Fibroblast of the conjunctiva (primary cell): ENCODE measurements around the gene GRPEL1.
A peak's percentile ranks its signal among the peaks of the same experiment; 100 is the strongest.
"Not testable (repeated sequence)": the region's sequence is repeated elsewhere in the genome, so short reads cannot be mapped to it uniquely, and the experiment has no call there.

Experiments used
- DNase-seq: peaks from one replicate; pipeline ENCODE4 v3.0.0-alpha.2; 2010; ENCODE audit warnings: low read depth

The GRPEL1 gene

GRCh38 chr4:7092026-7092425, 24.2 kb upstream of the GRPEL1 start:
- DNase-seq: no peak

GRCh38 chr4:7089213-7089986, 21.5 kb upstream of the GRPEL1 start:
- no peak for DNase-seq

DNA sequence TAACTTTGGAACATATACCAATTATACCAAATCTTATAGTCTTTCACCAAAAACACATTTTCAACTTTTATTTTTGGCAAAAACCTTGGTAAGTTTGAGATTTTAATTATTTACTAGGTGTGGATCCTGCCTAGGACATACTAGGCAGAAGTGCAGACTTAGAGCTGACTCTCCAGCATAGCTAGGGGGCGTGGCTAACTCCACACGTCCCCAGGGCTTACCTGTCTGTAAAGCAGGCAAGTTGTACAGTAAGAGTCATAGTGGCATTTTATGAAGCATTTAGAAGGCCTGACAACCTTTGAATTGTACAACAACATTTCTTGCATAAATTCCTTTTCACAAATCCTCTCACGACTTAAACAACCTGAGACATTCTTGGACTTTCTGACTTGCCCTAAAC, 19.2 kb upstream of the GRPEL1 start:
- no peak for DNase-seq

GRCh38 chr4:7086384-7086783, 18.5 kb upstream of the GRPEL1 start:
- DNase-seq: no peak

GRCh38 chr4:7084564-7084961, 16.7 kb upstream of the GRPEL1 start:
- not testable (repeated sequence) for DNase-seq

- DNase-seq: no peak
Observed at GRCh38 chr4:7083597-7084563, 16.0 kb upstream of the GRPEL1 start.

GRCh38 chr4:7079909-7080308, 12.0 kb upstream of the GRPEL1 start:
- not testable (repeated sequence) for DNase-seq

GRCh38 chr4:7079483-7079882, 11.6 kb upstream of the GRPEL1 start:
- not testable (repeated sequence) for DNase-seq

GRCh38 chr4:7078025-7078424, 10.2 kb upstream of the GRPEL1 start:
- no peak for DNase-seq

DNA sequence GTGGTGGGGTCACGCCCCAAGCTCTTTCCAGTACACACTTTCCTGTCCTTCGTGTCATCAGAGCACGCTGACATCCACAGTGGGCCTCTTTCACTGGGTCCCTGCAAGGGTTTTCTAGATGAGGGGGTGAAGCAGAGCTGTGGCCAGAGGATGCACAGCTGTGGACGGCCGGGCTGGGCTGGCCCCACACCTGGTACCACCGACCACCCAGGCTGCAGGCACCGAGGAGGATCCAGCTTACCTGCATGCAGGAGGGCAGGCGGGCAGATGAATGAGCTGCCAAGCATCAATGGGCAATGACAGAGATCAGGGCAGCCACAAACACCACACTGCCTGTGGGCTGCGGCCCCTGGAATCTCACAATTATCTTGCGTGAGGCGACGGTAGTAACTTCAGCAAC, 9.5 kb upstream of the GRPEL1 start:
- DNase-seq: no peak

- DNase-seq: no peak
Observed at GRCh38 chr4:7076696-7077082, 8.8 kb upstream of the GRPEL1 start.

DNA sequence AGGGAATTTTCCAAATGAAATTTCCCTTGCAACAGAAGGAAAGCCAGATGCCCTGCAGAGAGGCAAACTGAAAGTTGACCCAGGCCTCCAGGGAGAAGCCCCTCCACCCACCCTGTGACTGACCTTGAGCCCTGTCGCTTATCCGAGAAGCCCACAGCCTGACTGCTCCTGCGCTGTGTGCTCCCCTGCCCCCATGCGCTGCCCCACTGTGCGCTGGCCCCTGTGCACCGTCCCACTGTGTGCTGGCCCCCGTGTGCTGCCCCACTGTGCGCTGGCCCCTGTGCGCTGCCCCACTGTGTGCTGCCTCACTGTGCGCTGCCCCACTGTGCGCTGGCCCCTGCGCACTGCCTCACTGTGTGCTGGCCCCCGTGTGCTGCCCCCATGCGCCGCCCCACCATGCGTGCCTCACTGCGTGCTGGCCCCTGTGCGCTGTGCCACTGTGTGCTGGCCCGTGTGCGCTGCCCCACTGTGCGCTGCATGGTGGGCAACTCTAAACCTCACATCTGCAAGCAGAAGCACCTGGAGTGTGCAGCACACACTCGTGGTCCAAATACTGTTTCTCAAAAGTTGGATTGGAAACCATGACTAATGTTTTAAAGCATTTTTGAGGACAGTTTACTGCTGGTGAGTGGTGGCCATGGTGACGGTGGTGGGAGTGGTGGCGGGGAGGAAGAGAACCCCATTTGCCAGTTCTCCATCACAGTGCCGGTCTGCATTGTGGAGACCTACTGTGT, 8.3 kb upstream of the GRPEL1 start:
- no peak for DNase-seq

GRCh38 chr4:7074426-7074825, 6.6 kb upstream of the GRPEL1 start:
- no peak for DNase-seq

DNA sequence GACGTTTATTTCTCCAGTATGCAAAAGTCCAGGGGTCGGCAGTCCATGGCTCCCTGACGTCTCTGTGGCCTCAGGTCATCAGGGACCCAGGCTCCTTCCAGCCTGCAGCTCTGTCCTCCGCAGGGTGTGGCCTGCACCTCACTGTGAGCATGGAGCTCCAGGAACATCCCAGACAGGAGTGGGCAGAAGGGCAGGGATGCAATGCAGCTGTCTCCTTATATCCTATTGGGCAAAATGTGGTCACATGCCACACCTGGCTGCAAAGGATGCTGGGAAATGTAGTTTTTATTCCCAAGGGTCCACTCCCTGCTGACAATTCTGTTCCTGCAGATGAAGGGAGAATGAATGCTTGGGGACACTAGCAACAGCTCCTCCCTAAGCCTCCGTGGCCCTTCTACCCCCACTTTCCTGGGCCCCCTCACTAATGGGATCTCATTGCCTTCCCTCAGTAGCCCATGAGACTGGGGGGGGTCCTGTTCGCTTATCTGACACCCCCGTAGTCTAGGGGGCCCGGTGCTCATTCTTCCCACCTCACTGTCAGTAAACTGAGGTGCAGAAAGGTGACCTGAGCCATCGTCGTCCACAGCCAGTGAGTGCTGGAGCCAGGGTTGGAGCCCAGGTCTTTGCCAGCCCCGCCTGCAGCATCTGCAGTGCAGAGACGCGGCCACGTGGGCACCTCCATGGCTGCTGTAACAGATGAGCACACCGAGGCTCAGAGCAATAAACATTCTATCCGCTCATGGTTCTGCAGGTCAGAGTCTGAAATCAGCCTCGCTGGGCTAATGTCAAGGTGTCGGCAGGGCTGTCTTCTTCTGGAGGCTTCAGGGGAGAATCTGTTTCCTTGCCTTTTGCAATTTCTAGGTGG, 5.9 kb upstream of the GRPEL1 start:
- no peak for DNase-seq

- no peak for DNase-seq
Observed at GRCh38 chr4:7073059-7073458, 5.2 kb upstream of the GRPEL1 start.

- DNase-seq: peak; percentile 37
Observed at GRCh38 chr4:7070729-7071511, 3.1 kb upstream of the GRPEL1 start.

DNA sequence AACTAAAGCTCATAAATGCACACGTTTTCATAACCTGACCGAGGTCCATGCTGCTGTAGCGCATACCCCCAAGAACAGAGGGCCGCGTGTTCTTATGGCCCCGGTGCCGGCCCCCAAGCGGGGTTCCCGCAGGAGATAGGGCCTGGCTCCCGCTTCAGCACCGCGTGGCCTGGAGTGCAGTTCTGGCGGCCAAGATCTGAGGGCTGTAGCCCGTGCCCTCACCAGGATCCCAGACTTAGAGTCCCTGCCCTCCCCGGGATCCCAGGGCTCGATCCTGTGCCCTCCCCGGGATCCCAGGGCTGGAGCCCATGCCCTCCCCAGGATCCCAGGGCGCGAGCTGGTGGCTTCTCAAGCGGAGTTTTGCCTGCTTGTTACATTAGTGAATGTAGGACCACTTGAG, 1.0 kb upstream of the GRPEL1 start:
- DNase-seq: no peak

DNA sequence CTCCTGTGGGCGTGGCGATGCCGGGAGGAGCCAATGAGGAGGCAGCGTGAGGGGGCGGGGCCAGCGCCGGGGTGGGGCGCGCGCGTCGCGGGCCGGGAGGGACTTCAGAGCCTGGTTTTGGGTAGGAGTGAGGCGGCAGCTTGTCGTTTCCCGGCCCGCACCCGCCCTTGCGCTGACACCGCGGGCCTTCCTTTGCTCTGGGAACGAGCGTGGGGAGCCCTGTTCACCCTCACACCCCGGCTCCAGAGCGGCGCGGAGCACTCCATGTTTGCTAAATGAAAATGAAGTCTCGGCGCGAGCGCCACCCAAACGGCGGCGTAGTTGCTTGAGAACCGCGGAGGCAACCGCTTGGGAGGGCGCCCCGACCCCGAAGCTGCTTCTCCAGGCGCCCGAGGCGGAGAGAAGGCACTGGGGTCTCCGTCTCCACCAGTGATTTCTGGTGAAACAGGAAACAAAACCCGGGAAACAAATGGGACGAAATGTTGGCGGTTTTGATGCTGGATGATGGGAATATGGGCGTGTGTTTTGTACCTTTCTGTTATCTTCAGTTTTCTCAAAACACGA, 497 bp upstream of the GRPEL1 start:
- no peak for DNase-seq

DNA sequence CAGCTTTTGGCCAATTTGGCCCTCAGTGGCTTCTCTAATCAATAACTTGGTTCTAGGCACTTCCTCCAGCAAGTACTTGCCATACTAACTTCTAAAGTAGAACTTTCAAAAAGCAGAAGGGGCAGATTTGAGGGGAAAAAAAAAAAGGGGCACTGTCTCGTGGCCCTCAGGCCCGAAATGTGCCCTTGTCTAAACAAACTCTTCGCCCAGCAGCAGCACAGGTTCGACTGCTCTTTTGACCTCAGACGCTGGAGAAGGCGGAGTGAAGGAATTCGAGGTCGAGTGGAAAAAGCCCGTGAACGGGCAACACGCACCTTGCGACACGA, 775 bp downstream of the GRPEL1 start:
- DNase-seq: no peak

- no peak for DNase-seq
Observed at GRCh38 chr4:7066493-7066892, 1.4 kb downstream of the GRPEL1 start.

GRCh38 chr4:7066006-7066405, 1.9 kb downstream of the GRPEL1 start:
- DNase-seq: no peak
